Fibroblast of lung (primary cell): ENCODE data around the gene ANXA4. TPM values are rescaled to one million over a fixed set of nuclear protein-coding genes. Genes with fewer than 3 reads are reported as not detected.
"Not testable (repeated sequence)": the region's sequence is repeated elsewhere in the genome, so short reads cannot be mapped to it uniquely, and the experiment has no call there.

Experiments
- DNase-seq, 2 donors: peaks; one replicate each; pipeline versions ENCODE4 v3.0.0 to v3.0.0-alpha.2; 2010; ENCODE audit warnings: low read depth in 2 of 2
- H2AFZ ChIP-seq: 2 replicates; pipeline ENCODE4 v1.5.1; 2012; ENCODE audit warnings: low read length, control low read depth, inconsistent platforms
- H3K27ac ChIP-seq: 2 replicates; pipeline ENCODE4 v1.5.1; 2011; ENCODE audit warnings: low read length, control low read depth; ENCODE audit not compliant: insufficient read depth
- H3K27me3 ChIP-seq: 2 replicates; pipeline ENCODE4 v1.5.1; 2011; ENCODE audit warnings: mild to moderate bottlenecking, low read length; ENCODE audit not compliant: control insufficient read depth, insufficient read depth
- H3K36me3 ChIP-seq: 2 replicates; pipeline ENCODE4 v1.5.1; 2011; ENCODE audit warnings: low read length; ENCODE audit not compliant: control insufficient read depth, insufficient read depth
- H3K4me1 ChIP-seq: 2 replicates; pipeline ENCODE4 v1.5.1; 2011; ENCODE audit warnings: low read length; ENCODE audit not compliant: control insufficient read depth, insufficient read depth; ENCODE audit errors: extremely low read depth
- H3K4me2 ChIP-seq: 2 replicates; pipeline ENCODE4 v1.5.1; 2011; ENCODE audit warnings: low read length, control low read depth; ENCODE audit not compliant: insufficient read depth; ENCODE audit errors: extremely low read depth
- H3K4me3 ChIP-seq, 4 experiments: fragments of 200-600 bp in 1 of 4; sonication (generic) in 1 of 4; replicated peaks in 1 of 4; 2 replicates each; pipeline ENCODE4 v1.5.1; 2011 to 2016; ENCODE audit warnings: low read length in 4 of 4, low read depth in 3 of 4, mild to moderate bottlenecking in 3 of 4, control low read depth in 2 of 4, inconsistent platforms in 1 of 4, mixed read lengths in 1 of 4; ENCODE audit not compliant: insufficient read depth in 1 of 4; ENCODE audit errors: control extremely low read depth in 1 of 4
- H3K79me2 ChIP-seq: 2 replicates; pipeline ENCODE4 v1.5.1; 2012; ENCODE audit warnings: mild to moderate bottlenecking, low read length, inconsistent platforms; ENCODE audit not compliant: control insufficient read depth, insufficient read depth
- H3K9ac ChIP-seq: 2 replicates; pipeline ENCODE4 v1.5.1; 2011; ENCODE audit warnings: mild to moderate bottlenecking, low read length, control low read depth; ENCODE audit not compliant: insufficient read depth
- H3K9me3 ChIP-seq: 2 replicates; pipeline ENCODE4 v1.5.1; 2012; ENCODE audit warnings: low read depth, low read length; ENCODE audit not compliant: control insufficient read depth, insufficient read depth
- H4K20me1 ChIP-seq: 2 replicates; pipeline ENCODE4 v1.5.1; 2011; ENCODE audit warnings: low read length; ENCODE audit not compliant: control insufficient read depth, insufficient read depth; ENCODE audit errors: extremely low read depth
- CTCF ChIP-seq, 2 donors: IDR thresholded peaks in 1 of 2; conservative IDR thresholded peaks in 1 of 2; 1 replicate in 1 of 2; 2 replicates in 1 of 2; pipeline ENCODE4 v1.5.1; 2011 to 2012; ENCODE audit warnings: low read length in 2 of 2, control low read depth in 1 of 2, inconsistent platforms in 1 of 2, low read depth in 1 of 2, mild to moderate bottlenecking in 1 of 2
- EZH2 ChIP-seq: IDR thresholded peaks from 2 replicates; pipeline ENCODE4 v1.5.1; 2012; ENCODE audit warnings: low read length, control low read depth, mild to moderate bottlenecking; ENCODE audit errors: missing control alignments
- polyA plus RNA-seq, 2 donors: library from polyadenylated mRNA; depleted of rRNA in 1 of 2; stranded (reverse) in 1 of 2; unstranded in 1 of 2; fragments of >200 nt; gene quantifications; 2 replicates each; pipeline ENCODE4 v1.2.1, GENCODE V29; 2011 to 2012; ENCODE audit warnings: missing spikeins in 1 of 2
- total RNA-seq: library from RNA; depleted of rRNA; stranded (reverse); fragments of >200 nt; gene quantifications from 2 replicates; pipeline ENCODE4 v1.2.1, GENCODE V29; 2014

The ANXA4 gene
- total and polyA plus RNA-seq, 2 donors (not counting 1 experiment from before 2014, with no cell fraction given): 98.4 to 114 TPM

- TF ChIP-seq CTCF (conservative IDR thresholded peaks at IDR 0.05 in 1 of 2, IDR thresholded peaks at IDR 0.05 in 1 of 2; ENCODE audit: low read depth in 1 of 2, low read length in 2 of 2): no peak
- TF ChIP-seq EZH2: no peak
- H3K9ac ChIP-seq: peak overlapping the region; percentile 82
- peak overlapping the region; percentile 76 for H2AFZ ChIP-seq
- H3K9me3 ChIP-seq: no peaks in the 10 kb centered on the region
- H3K4me3 ChIP-seq: peak overlapping the region; percentile 62 to 90 (median 81)
- H4K20me1 ChIP-seq: no peaks in the 10 kb centered on the region
- H3K36me3 ChIP-seq: no peaks in the 10 kb centered on the region
- no peaks in the 10 kb centered on the region for H3K4me1 ChIP-seq
- H3K79me2 ChIP-seq: peaks cover 25% of the 10 kb centered on the region
- H3K27ac ChIP-seq: peak overlapping the region; percentile 90
- no peaks in the 10 kb centered on the region for H3K27me3 ChIP-seq
- H3K4me2 ChIP-seq: peak overlapping the region; percentile 79
- no peak for DNase-seq
Observed at GRCh38 chr2:69828938-69829255, 87.0 kb downstream of the ANXA4 start.

- H2AFZ ChIP-seq: peak within 1 kb of the TSS; percentile 76
- peak within 1 kb of the TSS; percentile 90 for H3K27ac ChIP-seq
- H3K9ac ChIP-seq: peak within 1 kb of the TSS; percentile 82
- no peaks in the 10 kb centered on the region for H3K27me3 ChIP-seq
- no peaks in the 10 kb centered on the region for H3K9me3 ChIP-seq
- TF ChIP-seq EZH2: no peak
- TF ChIP-seq CTCF (conservative IDR thresholded peaks at IDR 0.05 in 1 of 2, IDR thresholded peaks at IDR 0.05 in 1 of 2; ENCODE audit: low read depth in 1 of 2, low read length in 2 of 2): no peak
- DNase-seq: peak; percentile 93 to 95
- peak within 1 kb of the TSS; percentile 82 for H3K4me2 ChIP-seq
- H3K36me3 ChIP-seq: no peaks in the 10 kb centered on the region
- H4K20me1 ChIP-seq: no peaks in the 10 kb centered on the region
- peaks cover 25% of the 10 kb centered on the region for H3K79me2 ChIP-seq
- peak within 1 kb of the TSS; percentile 75 to 90 (median 84) for H3K4me3 ChIP-seq
- H3K4me1 ChIP-seq: no peaks in the 10 kb centered on the region
Observed at GRCh38 chr2:69829256-69830044, 87.5 kb downstream of the ANXA4 start, which contains the start of gene GMCL1. TSS of gene GMCL1 (plus strand) at chr2:69829660. CDS start at chr2:69829893, 233 bp downstream.

GRCh38 chr2:69830045-69830905, 88.3 kb downstream of the ANXA4 start:
- TF ChIP-seq CTCF (conservative IDR thresholded peaks at IDR 0.05 in 1 of 2, IDR thresholded peaks at IDR 0.05 in 1 of 2; ENCODE audit: low read depth in 1 of 2, low read length in 2 of 2) (no peak), EZH2 (no peak)
- peak overlapping the region; percentile 75 to 90 (median 84) for H3K4me3 ChIP-seq
- peak overlapping the region; percentile 82 for H3K4me2 ChIP-seq

GRCh38 chr2:69830906-69831241, 88.9 kb downstream of the ANXA4 start:
- not testable (repeated sequence) for H4K20me1 ChIP-seq, H2AFZ ChIP-seq, H3K36me3 ChIP-seq, H3K27me3 ChIP-seq, H3K4me1 ChIP-seq, H3K9me3 ChIP-seq, DNase-seq, H3K9ac ChIP-seq
- Histone ChIP-seq H3K27ac (peak overlapping the region; percentile 90), H3K4me2 (peak overlapping the region; percentile 82), H3K4me3 (peak overlapping the region; percentile 75 to 90 (median 84)), H3K79me2 (peaks cover 26% of the 10 kb centered on the region)

More at GRCh38 chr2:69830045-69830905, 88.3 kb downstream of the ANXA4 start:
- peak overlapping the region; percentile 90 for H3K27ac ChIP-seq
- peak overlapping the region; percentile 76 for H3K9ac ChIP-seq
- H3K79me2 ChIP-seq: peaks cover 25% of the 10 kb centered on the region
- no peaks in the 10 kb centered on the region for H4K20me1 ChIP-seq
- no peaks in the 10 kb centered on the region for H3K4me1 ChIP-seq
- H3K9me3 ChIP-seq: no peaks in the 10 kb centered on the region
- H2AFZ ChIP-seq: peak overlapping the region; percentile 68
- peak; percentile 24 to 29 for DNase-seq
- no peaks in the 10 kb centered on the region for H3K27me3 ChIP-seq
- no peaks in the 10 kb centered on the region for H3K36me3 ChIP-seq
